Erythroblast (primary cell): ENCODE measurements around the gene DCHS1.

Experiments
- GATA1 ChIP-seq: IDR thresholded peaks from 2 replicates; pipeline ENCODE4 v1.6.1; 2011; ENCODE audit warnings: low read depth, mild to moderate bottlenecking, control low read depth, low read length, moderate library complexity
- POLR2A ChIP-seq: IDR thresholded peaks from 2 replicates; pipeline ENCODE4 v1.6.1; 2011; ENCODE audit warnings: mild to moderate bottlenecking, low read length

DNA sequence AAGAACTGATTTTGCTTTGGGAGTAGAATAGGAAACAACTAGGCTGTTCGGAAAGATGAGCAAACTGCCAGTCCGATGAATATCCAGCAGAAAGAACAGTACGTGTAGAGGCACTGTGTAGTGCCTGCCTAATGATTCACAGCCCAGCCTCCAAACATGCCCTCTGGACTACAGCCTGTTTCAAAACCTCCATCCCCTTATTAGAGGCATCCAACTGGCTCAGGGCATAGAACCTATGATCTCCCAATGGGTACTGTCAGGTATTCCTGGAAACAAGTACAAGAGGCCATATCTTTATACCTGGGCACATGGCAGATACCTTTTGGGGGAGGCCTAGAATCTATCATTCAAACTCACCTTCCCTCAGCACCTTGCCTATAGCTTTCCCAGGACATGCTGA, 57.1 kb downstream of the DCHS1 start:
- no peak for TF ChIP-seq POLR2A
- TF ChIP-seq GATA1: no peak
